GM19239 (cell line): ENCODE measurements around the gene STXBP3.
"Not testable (repeated sequence)": the region's sequence is repeated elsewhere in the genome, so short reads cannot be mapped to it uniquely, and the experiment has no call there.

Experiments
- DNase-seq: peaks from one replicate; pipeline ENCODE4 v3.0.0; 2011; ENCODE audit warnings: low spot score; ENCODE audit not compliant: insufficient read length
- FAIRE-seq: peaks from 2 replicates; lab custom pipeline; 2011; peaks lifted over from hg19 to GRCh38; lab: Jason Lieb, UNC

Gene STXBP3

GRCh38 chr1:108728327-108728923, 18.0 kb upstream of the STXBP3 start:
- FAIRE-seq (no peak), DNase-seq (no peak)

DNA sequence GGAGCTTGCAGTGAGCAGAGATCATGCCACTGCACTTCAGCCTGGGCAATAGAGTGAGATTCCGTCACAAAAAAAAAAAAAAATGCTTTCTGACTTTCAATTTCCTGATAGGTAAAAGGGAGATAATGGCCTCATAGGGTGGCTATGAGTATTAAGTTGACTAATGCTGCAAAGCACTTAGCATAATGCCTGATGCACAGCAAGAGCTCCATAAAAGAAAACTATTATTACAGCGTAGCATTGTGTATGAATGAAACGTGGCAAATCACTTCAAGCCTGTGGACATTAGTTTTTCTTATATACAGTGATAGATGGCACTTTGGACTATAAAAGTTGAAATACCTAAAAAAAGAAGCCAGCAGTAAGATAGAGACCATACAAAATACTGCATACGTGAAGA, 17.0 kb upstream of the STXBP3 start:
- FAIRE-seq (no peak), DNase-seq (no peak)

DNA sequence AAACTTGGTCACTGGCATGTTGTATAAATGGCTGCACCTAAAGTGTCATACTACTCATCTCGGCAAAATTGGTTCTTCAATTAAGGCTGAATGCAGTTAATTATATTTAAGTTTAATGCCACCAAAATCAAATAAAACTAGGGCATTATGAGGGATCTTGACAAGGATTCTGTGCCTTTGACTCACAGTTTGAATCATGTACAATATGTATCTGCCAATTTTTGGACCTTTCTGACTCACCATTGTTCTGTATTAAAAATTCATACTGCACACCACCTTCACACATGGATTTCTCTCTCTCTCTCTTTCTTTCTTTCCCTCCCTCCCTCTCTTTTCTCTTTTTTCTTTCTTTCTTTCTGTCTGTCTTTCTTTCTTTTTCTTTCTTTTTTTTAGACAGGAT, 14.1 kb upstream of the STXBP3 start:
- FAIRE-seq: no peak
- no peak for DNase-seq

DNA sequence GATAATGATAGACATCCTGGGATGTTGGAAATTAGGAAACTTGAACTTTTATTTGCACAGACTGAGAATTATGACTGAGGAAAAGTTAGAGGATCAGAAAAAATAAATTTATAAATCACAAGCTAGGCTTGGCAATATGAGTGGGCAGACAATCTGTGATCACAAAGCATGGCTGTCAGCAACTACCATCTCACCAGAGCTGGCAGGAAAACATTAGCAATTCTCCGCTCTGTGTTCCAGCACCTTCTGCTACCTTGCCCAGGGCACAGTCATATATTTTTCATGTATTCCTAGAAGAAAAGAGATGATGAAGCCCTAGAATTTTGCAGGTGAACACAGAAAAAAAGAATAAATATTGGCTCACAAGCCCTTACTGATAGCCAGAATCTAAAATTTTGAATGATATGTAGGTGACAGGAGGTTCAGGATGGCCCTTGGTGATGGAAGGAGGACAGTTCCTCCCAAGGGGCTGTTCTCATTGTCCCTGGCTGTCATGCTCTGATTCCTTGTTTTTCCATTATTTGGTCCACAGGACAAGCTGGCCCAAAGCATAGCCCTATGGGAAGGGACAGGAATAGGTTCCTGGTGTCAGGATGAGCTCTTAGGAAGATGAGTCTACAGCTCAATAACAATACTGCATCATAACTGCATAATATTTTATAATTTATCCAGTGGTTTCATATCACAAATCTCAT, 12.2 kb upstream of the STXBP3 start:
- FAIRE-seq (no peak), DNase-seq (no peak)

DNA sequence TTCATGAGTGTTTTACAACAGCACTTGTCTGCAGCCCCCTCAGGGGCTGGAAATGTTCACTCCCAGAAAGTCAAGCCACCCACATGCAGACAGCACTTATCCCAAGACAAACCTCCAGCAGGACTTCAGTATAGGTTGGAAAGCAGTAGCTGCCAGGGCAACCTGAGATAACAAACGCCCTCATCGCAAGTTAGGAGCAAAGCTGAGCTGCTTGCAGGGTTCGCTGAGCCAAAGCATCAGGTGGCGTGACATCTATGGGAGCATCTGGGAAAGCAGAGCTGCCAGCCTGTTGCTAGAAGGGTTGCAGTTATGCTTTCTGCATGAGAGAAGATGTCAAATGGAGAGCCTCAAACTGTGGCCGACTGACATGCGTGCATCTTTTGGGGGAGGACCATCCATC, 4.2 kb upstream of the STXBP3 start:
- no peak for DNase-seq
- no peak for FAIRE-seq

- DNase-seq (no peak), FAIRE-seq (no peak)
Observed at GRCh38 chr1:108745980-108746381, 493 bp upstream of the STXBP3 start.

- FAIRE-seq (peak; percentile 82), DNase-seq (no peak)
Observed at GRCh38 chr1:108747171-108747850, 837 bp downstream of the STXBP3 start.

DNA sequence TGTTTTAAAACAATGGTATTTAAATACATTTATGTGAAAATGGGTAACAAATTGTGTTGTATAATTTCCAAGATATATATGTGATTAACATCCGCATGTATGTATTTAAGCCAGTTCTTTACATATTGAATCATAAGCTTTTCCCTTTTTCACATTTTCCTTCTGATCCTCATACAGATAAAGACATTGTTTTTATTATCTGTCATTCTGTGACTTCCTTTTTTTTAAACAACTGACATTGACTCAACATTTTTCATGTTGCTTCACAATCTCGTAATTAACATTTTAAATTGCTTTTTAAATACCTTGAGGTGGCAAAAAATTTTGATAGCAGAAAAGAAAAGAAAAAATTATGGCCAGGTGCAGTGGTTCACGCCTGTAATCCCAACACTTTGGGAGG, 1.4 kb downstream of the STXBP3 start:
- no peak for DNase-seq
- no peak for FAIRE-seq

DNA sequence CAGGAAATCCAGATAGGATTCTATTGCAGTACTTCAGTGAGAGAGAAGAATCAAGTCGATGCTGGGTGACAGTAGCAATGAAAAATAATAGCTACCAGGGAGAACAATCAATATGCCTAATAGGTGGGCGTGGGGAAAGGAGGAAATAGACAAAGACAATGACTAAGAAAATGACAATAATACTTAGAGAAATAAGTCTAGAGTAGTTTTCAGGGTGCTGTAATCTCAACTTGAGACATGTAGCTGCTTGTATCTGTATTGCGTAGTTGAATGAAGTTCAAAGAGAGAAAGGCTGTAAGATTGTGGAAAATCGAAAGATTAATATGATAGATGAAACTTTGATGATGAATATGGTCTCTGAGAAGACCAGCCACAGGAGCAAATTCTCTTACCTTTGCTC, 2.6 kb downstream of the STXBP3 start:
- DNase-seq: no peak
- FAIRE-seq: no peak

DNA sequence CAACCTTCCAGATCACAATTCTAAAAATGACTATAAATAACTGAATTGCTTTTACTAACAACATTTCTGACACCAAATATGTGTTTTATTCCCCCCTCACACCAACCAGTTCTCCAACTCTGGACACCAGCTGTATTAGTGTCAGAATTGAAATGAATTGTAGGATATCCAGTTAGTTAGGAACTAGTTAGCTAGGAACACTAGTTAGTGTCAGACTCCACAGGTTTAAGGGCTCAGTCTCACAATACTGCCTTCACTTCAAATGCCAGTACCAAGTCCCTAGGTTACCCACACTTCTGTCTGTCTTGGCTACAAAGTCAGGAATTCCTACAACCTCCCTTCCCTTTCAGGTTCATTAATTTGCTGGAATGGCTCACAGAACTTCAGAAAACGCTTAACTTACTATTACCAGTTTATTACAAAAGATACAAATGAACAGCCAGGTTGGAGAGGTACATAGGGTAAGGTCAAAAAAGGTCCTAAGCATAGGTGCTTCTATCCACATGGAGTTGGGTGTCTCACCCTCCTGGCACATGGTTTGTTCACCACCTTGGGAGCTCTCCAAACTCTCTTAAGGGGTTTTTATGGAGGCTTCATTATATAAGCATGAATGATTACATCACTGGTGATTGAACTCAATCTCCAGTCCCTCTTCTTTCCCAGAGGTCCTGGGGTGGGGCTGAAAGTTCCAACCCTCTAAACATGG, 4.2 kb downstream of the STXBP3 start:
- no peak for FAIRE-seq
- DNase-seq: no peak

DNA sequence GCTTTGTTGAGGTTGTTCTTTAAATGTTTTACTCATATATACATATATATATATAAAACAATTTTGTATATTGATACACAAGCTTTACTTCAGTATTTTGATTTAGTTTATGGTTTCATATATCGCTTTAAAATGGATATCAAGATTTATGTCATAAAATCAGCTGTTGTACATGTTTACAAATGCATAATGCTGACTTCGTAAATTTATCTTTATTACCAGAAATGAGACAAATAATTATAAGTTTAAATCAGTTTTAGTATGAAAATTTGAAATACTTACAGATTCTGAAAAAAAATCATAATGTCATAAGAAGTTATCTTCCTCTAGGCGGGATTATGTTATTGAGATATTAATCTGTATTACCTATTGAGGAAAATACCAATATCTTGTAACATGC, 6.9 kb downstream of the STXBP3 start:
- FAIRE-seq: no peak
- no peak for DNase-seq

- no peak for FAIRE-seq
- no peak for DNase-seq
Observed at GRCh38 chr1:108758796-108759195, 12.3 kb downstream of the STXBP3 start.

GRCh38 chr1:108767115-108767514, 20.6 kb downstream of the STXBP3 start:
- FAIRE-seq (no peak), DNase-seq (no peak)

- no peak for FAIRE-seq
Observed at GRCh38 chr1:108767708-108768107, 21.2 kb downstream of the STXBP3 start.

DNA sequence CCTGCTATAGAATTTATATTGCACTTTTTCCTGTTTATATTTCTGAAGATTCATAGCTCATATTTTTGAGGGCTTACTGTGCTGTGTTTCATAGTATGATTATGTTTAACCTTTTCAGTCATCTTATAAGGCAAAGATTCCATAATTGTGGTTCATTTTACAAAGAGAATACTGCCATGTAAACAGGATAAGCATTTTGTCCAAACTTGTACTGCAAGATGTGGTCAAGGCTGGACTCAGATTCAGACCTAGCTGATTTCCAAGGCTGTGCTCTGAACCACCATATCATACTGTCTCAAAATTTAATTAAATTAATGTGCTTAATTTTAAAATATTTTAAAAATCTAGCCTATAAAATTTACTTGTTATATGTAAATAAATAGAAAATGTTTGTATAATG, 31.4 kb downstream of the STXBP3 start:
- DNase-seq (no peak), FAIRE-seq (no peak)

More at GRCh38 chr1:108767708-108768107, 21.2 kb downstream of the STXBP3 start:
- no peak for DNase-seq

- DNase-seq (no peak), FAIRE-seq (no peak)
Observed at GRCh38 chr1:108779455-108779854, 33.0 kb downstream of the STXBP3 start.

GRCh38 chr1:108780937-108781574, 34.6 kb downstream of the STXBP3 start:
- no peak for FAIRE-seq
- DNase-seq: no peak

DNA sequence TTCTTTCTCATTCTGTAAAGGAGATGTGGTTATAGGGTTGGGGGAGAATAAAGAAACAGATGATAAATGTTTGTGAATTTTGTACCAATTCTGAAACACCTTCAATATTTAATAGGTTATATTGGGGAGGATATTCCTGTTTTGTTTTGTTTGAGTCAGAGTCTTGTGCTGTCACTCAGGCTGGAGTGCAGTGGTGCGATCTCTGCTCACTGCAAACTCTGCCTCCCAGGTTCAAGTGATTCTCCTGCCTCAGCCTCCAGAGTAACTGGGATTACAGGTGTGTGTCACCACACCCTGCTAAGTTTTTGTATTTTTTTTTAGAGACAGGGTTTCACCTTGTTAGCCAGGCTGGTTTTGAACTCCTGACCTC, 35.1 kb downstream of the STXBP3 start:
- DNase-seq, FAIRE-seq: not testable (repeated sequence)

- no peak for DNase-seq
- no peak for FAIRE-seq
Observed at GRCh38 chr1:108785264-108785663, 38.8 kb downstream of the STXBP3 start.

- FAIRE-seq: no peak
Observed at GRCh38 chr1:108785880-108786279, 39.4 kb downstream of the STXBP3 start.

DNA sequence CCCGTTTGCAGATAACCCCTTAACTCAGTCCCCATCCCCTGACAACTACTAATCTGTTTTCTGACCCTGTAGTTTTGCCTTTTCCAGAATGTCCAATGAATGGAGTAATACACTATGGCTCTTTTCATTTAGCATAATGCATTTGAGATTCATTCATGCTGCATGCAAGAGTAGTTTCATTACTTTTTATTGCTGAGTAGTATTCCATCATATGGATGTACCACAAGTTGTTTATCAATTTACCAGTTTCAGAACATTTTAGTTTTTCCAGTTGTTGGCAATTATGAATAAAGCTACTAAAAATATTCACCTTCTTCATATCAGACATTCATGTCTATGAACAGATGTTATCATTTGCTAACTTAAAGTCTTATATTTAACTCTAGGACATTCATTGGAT, 45.3 kb downstream of the STXBP3 start:
- DNase-seq: no peak
- FAIRE-seq: no peak

More at GRCh38 chr1:108785880-108786279, 39.4 kb downstream of the STXBP3 start:
- DNase-seq: no peak
